A549 (cell line): ENCODE measurements around the gene GLB1L. TPM values are rescaled to one million over a fixed set of nuclear protein-coding genes. Genes with fewer than 3 reads are reported as not detected.

ENCODE experiments used
- ATAC-seq, 2 experiments: fragments of 200-7000 bp in 1 of 2; fragments of >200 bp in 1 of 2; cut with Nextera tagmentation in 1 of 2; cut with Tn5 transposase in 1 of 2; 3 replicates each; pipeline versions ENCODE4 v1.8.0 to v1.9.1; 2018 to 2020; ENCODE audit warnings: mild to moderate bottlenecking in 1 of 2, moderate library complexity in 1 of 2
- CTCF ChIA-PET: fragments of 300-600 bp; sonication (Branson Sonifier 250); formaldehyde crosslinking; extraction: SDS; loops from one replicate; lab custom pipeline; 2021; ENCODE audit warnings: antibody characterized with exemption, inconsistent platforms; lab: Yijun Ruan, JAX
- POLR2A ChIA-PET: fragments of 350-600 bp; formaldehyde crosslinking; extraction: SDS; loops from one replicate; lab custom pipeline; 2021; ENCODE audit warnings: antibody characterized with exemption, inconsistent platforms; lab: Yijun Ruan, JAX
- DNase-seq, 2 experiments: peaks; one replicate each; pipeline versions ENCODE4 v3.0.0 to v3.0.0-alpha.2; 2011 to 2016; ENCODE audit warnings: low read depth in 1 of 2, low spot score in 1 of 2
- FAIRE-seq: peaks from 2 replicates; lab custom pipeline; 2011; peaks lifted over from hg19 to GRCh38; lab: Jason Lieb, UNC
- H3K27ac ChIP-seq, 2 experiments: fragments of >200 bp; sonication (Bioruptor Twin); formaldehyde crosslinking; 3 replicates each; pipeline ENCODE4 v1.5.1; 2016 to 2017
- H3K4me1 ChIP-seq: fragments of >200 bp; sonication (Bioruptor Twin); formaldehyde crosslinking; 3 replicates; pipeline ENCODE4 v1.6.1; 2016
- H3K4me2 ChIP-seq: fragments of >200 bp; sonication (Bioruptor Twin); formaldehyde crosslinking; 3 replicates; pipeline ENCODE4 v1.6.1; 2016
- H3K4me3 ChIP-seq: fragments of >200 bp; sonication (Bioruptor Twin); formaldehyde crosslinking; 3 replicates; pipeline ENCODE4 v1.5.1; 2016
- H3K9me3 ChIP-seq: fragments of >200 bp; sonication (Bioruptor Twin); formaldehyde crosslinking; 3 replicates; pipeline ENCODE4 v1.6.1; 2016
- CHD4 ChIP-seq: fragments of 200-600 bp; sonication (generic); IDR thresholded peaks from 2 replicates; pipeline ENCODE4 v1.6.1; 2016; ENCODE audit warnings: antibody characterized with exemption, mild to moderate bottlenecking, borderline replicate concordance
- EHMT2 ChIP-seq: fragments of 200-600 bp; sonication (generic); IDR thresholded peaks from 2 replicates; pipeline ENCODE4 v1.6.1; 2016; ENCODE audit warnings: antibody characterized with exemption, low read depth, mild to moderate bottlenecking, moderate library complexity
- ELK1 ChIP-seq: fragments of 150-350 bp; IDR thresholded peaks from 2 replicates; pipeline ENCODE4 v1.6.1; 2014; ENCODE audit warnings: low read depth, mild to moderate bottlenecking, low read length
- JUNB ChIP-seq: fragments of >200 bp; sonication (Bioruptor Twin); formaldehyde crosslinking; IDR thresholded peaks from 2 replicates; pipeline ENCODE4 v1.6.1; 2016
- USF2 ChIP-seq: fragments of 450-650 bp; IDR thresholded peaks from 2 replicates; pipeline ENCODE4 v1.6.1; 2014; ENCODE audit warnings: antibody characterized with exemption
- WGBS: methylation state at CpG from one replicate; pipeline ENCODE4 v1.1.6; 2017; ENCODE audit errors: missing lambda C conversion rate; 5-methylcytosine and 5-hydroxymethylcytosine counted together
- polyA plus RNA-seq, 4 experiments: library from polyadenylated mRNA; depleted of rRNA in 3 of 4; stranded (reverse); fragments of >200 nt; fragmentation: RNase III in 1 of 4; extraction: RNeasy Plus Mini Kit Qiagen cat#74134 plus additional on column Dnase treatment in 1 of 4; gene quantifications; 2 replicates in 3 of 4; 3 replicates in 1 of 4; pipeline ENCODE4 v1.2.3, GENCODE V29; 2011 to 2017
- small RNA-seq, 6 experiments: library from RNA; depleted of rRNA; stranded (forward); fragments of <200 nt; gene quantifications; one replicate each; pipeline ENCODE3, GENCODE V24; 2012

The GLB1L gene
- polyA plus RNA-seq, 2 of the 4 experiments (the other 2 are of a cell fraction), result 5.9 to 8.7 TPM

- no peaks in the 10 kb centered on the region for H3K9me3 ChIP-seq
- DNase-seq (no peak), FAIRE-seq (no peak), ATAC-seq (no peak)
- 91% methylated on average over 7 of the region's 7 CpGs for WGBS
- no peak overlapping the region for H3K27ac ChIP-seq
- POLR2A ChIA-PET, result interaction anchor here (0.6 kb wide), 1 partner anchor 456 kb away, joined by 3 read pairs; no protein-coding TSS in a partner anchor
- H3K4me2 ChIP-seq, result no peak overlapping the region
- CTCF ChIA-PET, result interaction anchor here (0.6 kb wide), 1 partner anchor 102 kb away, joined by 4 read pairs; no protein-coding TSS in a partner anchor
- no peak overlapping the region for H3K4me3 ChIP-seq
- TF ChIP-seq EHMT2, result no peak
- TF ChIP-seq JUNB, result no peak
- no peak for TF ChIP-seq ELK1
- no peak for TF ChIP-seq USF2
- no peak for TF ChIP-seq CHD4
- no peaks in the 10 kb centered on the region for H3K4me1 ChIP-seq
These were observed 58.3 kb downstream of the GLB1L start for GRCh38 chr2:219186754-219187456.

Small RNA genes lying within 50 kb of the gene (small RNA-seq; reads per million reads assigned to genes)
- 0 to 4.8 (median 0.02) reads per million in 6 experiments for gene MIR153-1

Other genes starting within 250 kb of the GLB1L start
- gene CFAP65, start 203.9 kb downstream of the GLB1L start, polyA plus RNA-seq (2011; rRNA removed), result 0.09 and 0.12 TPM in 2 replicates
- 0.14 to 0.28 TPM (median 0.22 TPM) in 3 replicates for gene CFAP65, start 203.9 kb downstream of the GLB1L start, polyA plus RNA-seq (2017; fragmentation: RNase III; extraction: RNeasy Plus Mini Kit Qiagen cat#74134 plus additional on column Dnase treatment)
- not detected in 2 replicates for gene IHH, start 184.5 kb downstream of the GLB1L start, polyA plus RNA-seq (2011; rRNA removed)
- gene IHH, start 184.5 kb downstream of the GLB1L start, polyA plus RNA-seq (2017; fragmentation: RNase III; extraction: RNeasy Plus Mini Kit Qiagen cat#74134 plus additional on column Dnase treatment), result 0.08 to 0.13 TPM (median 0.10 TPM) in 3 replicates
- 31.8 and 34.7 TPM in 2 replicates for gene NHEJ1, start 84.6 kb downstream of the GLB1L start, polyA plus RNA-seq (2011; rRNA removed)
- 18.5 to 19.1 TPM (median 18.8 TPM) in 3 replicates for gene NHEJ1, start 84.6 kb downstream of the GLB1L start, polyA plus RNA-seq (2017; fragmentation: RNase III; extraction: RNeasy Plus Mini Kit Qiagen cat#74134 plus additional on column Dnase treatment)
- 0.39 and 0.66 TPM in 2 replicates for gene SLC23A3, start 75.4 kb downstream of the GLB1L start, polyA plus RNA-seq (2011; rRNA removed)
- gene SLC23A3, start 75.4 kb downstream of the GLB1L start, polyA plus RNA-seq (2017; fragmentation: RNase III; extraction: RNeasy Plus Mini Kit Qiagen cat#74134 plus additional on column Dnase treatment), result 0.80 to 0.90 TPM (median 0.83 TPM) in 3 replicates
- gene CNPPD1, start 68.5 kb downstream of the GLB1L start, polyA plus RNA-seq (2011; rRNA removed), result 22.1 and 27.6 TPM in 2 replicates
- 22.4 to 24.0 TPM (median 23.6 TPM) in 3 replicates for gene CNPPD1, start 68.5 kb downstream of the GLB1L start, polyA plus RNA-seq (2017; fragmentation: RNase III; extraction: RNeasy Plus Mini Kit Qiagen cat#74134 plus additional on column Dnase treatment)
- gene RETREG2, start 67.2 kb downstream of the GLB1L start, polyA plus RNA-seq (2011; rRNA removed), result 67.5 and 83.2 TPM in 2 replicates
- gene RETREG2, start 67.2 kb downstream of the GLB1L start, polyA plus RNA-seq (2017; fragmentation: RNase III; extraction: RNeasy Plus Mini Kit Qiagen cat#74134 plus additional on column Dnase treatment), result 42.7 to 53.3 TPM (median 52.8 TPM) in 3 replicates
- 29.1 and 30.3 TPM in 2 replicates for gene ZFAND2B, start 38.7 kb downstream of the GLB1L start, polyA plus RNA-seq (2011; rRNA removed)
- gene ZFAND2B, start 38.7 kb downstream of the GLB1L start, polyA plus RNA-seq (2017; fragmentation: RNase III; extraction: RNeasy Plus Mini Kit Qiagen cat#74134 plus additional on column Dnase treatment), result 18.8 to 21.2 TPM (median 19.0 TPM) in 3 replicates
- gene ABCB6, start 26.5 kb downstream of the GLB1L start, polyA plus RNA-seq (2011; rRNA removed), result 62.5 and 71.0 TPM in 2 replicates
- 48.8 to 55.0 TPM (median 51.3 TPM) in 3 replicates for gene ABCB6, start 26.5 kb downstream of the GLB1L start, polyA plus RNA-seq (2017; fragmentation: RNase III; extraction: RNeasy Plus Mini Kit Qiagen cat#74134 plus additional on column Dnase treatment)
- 75.2 and 115 TPM in 2 replicates for gene ATG9A, start 15.8 kb downstream of the GLB1L start, polyA plus RNA-seq (2011; rRNA removed)
- 34.6 to 41.9 TPM (median 39.2 TPM) in 3 replicates for gene ATG9A, start 15.8 kb downstream of the GLB1L start, polyA plus RNA-seq (2017; fragmentation: RNase III; extraction: RNeasy Plus Mini Kit Qiagen cat#74134 plus additional on column Dnase treatment)
- gene ANKZF1, start 15.6 kb downstream of the GLB1L start, polyA plus RNA-seq (2011; rRNA removed), result 29.5 and 30.3 TPM in 2 replicates
- 17.7 to 25.1 TPM (median 23.2 TPM) in 3 replicates for gene ANKZF1, start 15.6 kb downstream of the GLB1L start, polyA plus RNA-seq (2017; fragmentation: RNase III; extraction: RNeasy Plus Mini Kit Qiagen cat#74134 plus additional on column Dnase treatment)
- gene STK16, start within 50 bp of the GLB1L start, polyA plus RNA-seq (2011; rRNA removed), result 43.3 and 53.0 TPM in 2 replicates
- gene STK16, start within 50 bp of the GLB1L start, polyA plus RNA-seq (2017; fragmentation: RNase III; extraction: RNeasy Plus Mini Kit Qiagen cat#74134 plus additional on column Dnase treatment), result 36.9 to 40.4 TPM (median 37.0 TPM) in 3 replicates
- gene TUBA4B, start 7.8 kb upstream of the GLB1L start, polyA plus RNA-seq (2011; rRNA removed), result 0.94 and 1.3 TPM in 2 replicates
- gene TUBA4B, start 7.8 kb upstream of the GLB1L start, polyA plus RNA-seq (2017; fragmentation: RNase III; extraction: RNeasy Plus Mini Kit Qiagen cat#74134 plus additional on column Dnase treatment), result 0.55 to 0.73 TPM (median 0.71 TPM) in 3 replicates
- gene TUBA4A, start 8.5 kb upstream of the GLB1L start, polyA plus RNA-seq (2011; rRNA removed), result 222 and 251 TPM in 2 replicates
- gene TUBA4A, start 8.5 kb upstream of the GLB1L start, polyA plus RNA-seq (2017; fragmentation: RNase III; extraction: RNeasy Plus Mini Kit Qiagen cat#74134 plus additional on column Dnase treatment), result 450 to 495 TPM (median 462 TPM) in 3 replicates
- gene DNAJB2, start 33.9 kb upstream of the GLB1L start, polyA plus RNA-seq (2011; rRNA removed), result 25.6 and 31.0 TPM in 2 replicates
- gene DNAJB2, start 33.9 kb upstream of the GLB1L start, polyA plus RNA-seq (2017; fragmentation: RNase III; extraction: RNeasy Plus Mini Kit Qiagen cat#74134 plus additional on column Dnase treatment), result 37.5 to 55.5 TPM (median 53.7 TPM) in 3 replicates
- gene PTPRN, start 64.0 kb upstream of the GLB1L start, polyA plus RNA-seq (2011; rRNA removed), result 0.44 and 0.62 TPM in 2 replicates
- 0.90 to 1.1 TPM (median 0.97 TPM) in 3 replicates for gene PTPRN, start 64.0 kb upstream of the GLB1L start, polyA plus RNA-seq (2017; fragmentation: RNase III; extraction: RNeasy Plus Mini Kit Qiagen cat#74134 plus additional on column Dnase treatment)
- not detected in 2 replicates for gene RESP18, start 87.3 kb upstream of the GLB1L start, polyA plus RNA-seq (2011; rRNA removed)
- gene RESP18, start 87.3 kb upstream of the GLB1L start, polyA plus RNA-seq (2017; fragmentation: RNase III; extraction: RNeasy Plus Mini Kit Qiagen cat#74134 plus additional on column Dnase treatment), result not detected in 3 replicates
- 29.0 and 38.4 TPM in 2 replicates for gene DNPEP, start 142.5 kb upstream of the GLB1L start, polyA plus RNA-seq (2011; rRNA removed)
- 40.8 to 42.8 TPM (median 40.9 TPM) in 3 replicates for gene DNPEP, start 142.5 kb upstream of the GLB1L start, polyA plus RNA-seq (2017; fragmentation: RNase III; extraction: RNeasy Plus Mini Kit Qiagen cat#74134 plus additional on column Dnase treatment)
- gene DES, start 172.9 kb upstream of the GLB1L start, polyA plus RNA-seq (2011; rRNA removed), result 0.06 and 0.20 TPM in 2 replicates
- 0.09 TPM in 1 of 3 replicates, not detected in the others for gene DES, start 172.9 kb upstream of the GLB1L start, polyA plus RNA-seq (2017; fragmentation: RNase III; extraction: RNeasy Plus Mini Kit Qiagen cat#74134 plus additional on column Dnase treatment)
- gene SPEG, start 189.4 kb upstream of the GLB1L start, polyA plus RNA-seq (2011; rRNA removed), result 2.3 TPM in 2 replicates
- gene SPEG, start 189.4 kb upstream of the GLB1L start, polyA plus RNA-seq (2017; fragmentation: RNase III; extraction: RNeasy Plus Mini Kit Qiagen cat#74134 plus additional on column Dnase treatment), result 9.3 to 13.0 TPM (median 11.5 TPM) in 3 replicates